K562 (cell line): ENCODE data around the gene KDM2B. TPM values are rescaled to one million over a fixed set of nuclear protein-coding genes. Genes with fewer than 3 reads are reported as not detected.

Source experiments
- CBX5 ChIP-seq: IDR thresholded peaks from 2 replicates; pipeline ENCODE4 v1.6.1; 2014; ENCODE audit warnings: low read depth, borderline replicate concordance
- HMBOX1 ChIP-seq: sonication (generic); IDR thresholded peaks from 2 replicates; pipeline ENCODE4 v1.6.1; 2016
- HNRNPH1 ChIP-seq: fragments of 200-400 bp; formaldehyde crosslinking; optimal IDR thresholded peaks from 2 replicates; pipeline ENCODE3; 2017; ENCODE audit warnings: low read depth, mild to moderate bottlenecking, low read length, moderate library complexity
- NCOA1 ChIP-seq: fragments of 450-650 bp; IDR thresholded peaks from 2 replicates; pipeline ENCODE4 v1.6.1; 2016; ENCODE audit warnings: low read depth
- NUFIP1 ChIP-seq: fragments of 450-650 bp; IDR thresholded peaks from 2 replicates; pipeline ENCODE4 v1.6.1; 2018; ENCODE audit not compliant: partially characterized antibody
- POLR3G ChIP-seq: IDR thresholded peaks from 2 replicates; pipeline ENCODE4 v1.6.1; 2011; ENCODE audit not compliant: insufficient read length, insufficient replicate concordance; ENCODE audit errors: extremely low read depth
- SIRT6 ChIP-seq: IDR thresholded peaks from one replicate; pipeline ENCODE4 v1.6.1; 2012; ENCODE audit warnings: low read depth, mild to moderate bottlenecking, control low read depth, inconsistent platforms, low read length, moderate library complexity
- SMAD3 ChIP-seq: fragments of 450-650 bp; formaldehyde crosslinking; conservative IDR thresholded peaks from 2 replicates; pipeline ENCODE4 v1.4.0; 2020; ENCODE audit warnings: mild to moderate bottlenecking
- SMC3 ChIP-seq: conservative IDR thresholded peaks from 2 replicates; pipeline ENCODE4 v1.6.1; 2011; ENCODE audit warnings: low read depth, low read length, improper control_type of control experiment; ENCODE audit not compliant: insufficient read depth
- TOE1 ChIP-seq, 2 experiments: fragments of 450-650 bp in 1 of 2; sonication (generic) in 1 of 2; formaldehyde crosslinking in 1 of 2; IDR thresholded peaks; 2 replicates each; pipeline versions ENCODE4 v1.7.1 to v1.8.0; 2016 to 2022; ENCODE audit warnings: borderline replicate concordance in 2 of 2, mild to moderate bottlenecking in 2 of 2, antibody characterized with exemption in 1 of 2, inconsistent platforms in 1 of 2, low read depth in 1 of 2, missing genetic modification reagents in 1 of 2, moderate library complexity in 1 of 2
- ZMIZ1 ChIP-seq, 2 experiments: fragments of 150-350 bp in 1 of 2; IDR thresholded peaks; 2 replicates each; pipeline ENCODE4 v1.6.1; 2012 to 2016; ENCODE audit warnings: low read depth in 2 of 2, low read length in 2 of 2, mild to moderate bottlenecking in 1 of 2, moderate library complexity in 1 of 2
- ZNF668 ChIP-seq: fragments of 250-450 bp; sonication (Bioruptor Pico); IDR thresholded peaks from 2 replicates; pipeline ENCODE4 v1.8.0; 2022; ENCODE audit warnings: mild to moderate bottlenecking, inconsistent platforms
- ZNF76 ChIP-seq: fragments of 250-450 bp; sonication (Bioruptor Pico); IDR thresholded peaks from 2 replicates; pipeline ENCODE4 v1.4.0; 2020; ENCODE audit warnings: mild to moderate bottlenecking, moderate library complexity, borderline replicate concordance
- polyA plus RNA-seq, 8 experiments: library from polyadenylated mRNA; depleted of rRNA in 4 of 8; stranded (reverse) in 5 of 8; unstranded in 3 of 8; fragments of >200 nt; fragmentation: Nextera tagmentation in 2 of 8; fragmentation: Illumina TruSeq in 1 of 8; extraction: Ambion mirVana in 2 of 8; extraction: Trizol in 1 of 8; gene quantifications; 2 replicates each; pipeline versions ENCODE4 v1.2.1 to v1.2.3, GENCODE V29; 2011 to 2014; ENCODE audit warnings: inconsistent platforms in 1 of 8, missing spikeins in 1 of 8
- total RNA-seq, 7 experiments: library from RNA; depleted of rRNA in 6 of 7; stranded (reverse); fragments of >200 nt in 6 of 7; fragmentation: Illumina TruSeq in 2 of 7; extraction: Trizol in 2 of 7; gene quantifications; 2 replicates each; pipeline versions ENCODE4 v1.2.1 to v1.2.3, GENCODE V29; 2011 to 2021; ENCODE audit warnings: low replicate concordance in 1 of 7
- TF ChIP-seq, protein P1 (sequence below), 2 experiments: fragments of 450-650 bp; formaldehyde crosslinking in 1 of 2; IDR thresholded peaks; 2 replicates each; pipeline versions ENCODE4 v1.4.0 to v1.6.1; 2014 to 2020; ENCODE audit warnings: mild to moderate bottlenecking in 2 of 2, borderline replicate concordance in 1 of 2, low read depth in 1 of 2

Gene KDM2B
- total and polyA plus RNA-seq, 9 of the 15 experiments (the other 6 are each of a cell fraction or from before 2014, with no cell fraction given) = 7.4 to 50.5 (median 22.5) TPM

GRCh38 chr12:121494093-121494787 lies 86.6 kb downstream of the KDM2B start (continued):
- no peak for TF ChIP-seq NCOA1
- peak; percentile 57 for TF ChIP-seq SMC3
- TF ChIP-seq HNRNPH1 = no peak
- TF ChIP-seq ZNF668 = no peak
- no peak for TF ChIP-seq ZMIZ1 (IDR thresholded peaks at IDR 0.05; ENCODE audit: low read depth in 2 of 2, low read length in 2 of 2)
- 0 out of 2 replicates have a peak, but pooled peaks have one; percentile 32 for TF ChIP-seq TOE1 (IDR thresholded peaks at IDR 0.05; ENCODE audit: borderline replicate concordance)
- no peak for TF ChIP-seq TOE1 (CRISPR knock-in tag; IDR thresholded peaks at IDR 0.05; ENCODE audit: borderline replicate concordance, low read depth)
- TF ChIP-seq SIRT6 = no peak
- TF ChIP-seq ZNF76 (CRISPR knock-in tag) = no peak
- TF ChIP-seq NUFIP1 = no peak
- no peak for TF ChIP-seq HMBOX1
- TF ChIP-seq SMAD3 (CRISPR knock-in tag) = no peak
- no peak for TF ChIP-seq CBX5
- TF ChIP-seq, protein P1, sequence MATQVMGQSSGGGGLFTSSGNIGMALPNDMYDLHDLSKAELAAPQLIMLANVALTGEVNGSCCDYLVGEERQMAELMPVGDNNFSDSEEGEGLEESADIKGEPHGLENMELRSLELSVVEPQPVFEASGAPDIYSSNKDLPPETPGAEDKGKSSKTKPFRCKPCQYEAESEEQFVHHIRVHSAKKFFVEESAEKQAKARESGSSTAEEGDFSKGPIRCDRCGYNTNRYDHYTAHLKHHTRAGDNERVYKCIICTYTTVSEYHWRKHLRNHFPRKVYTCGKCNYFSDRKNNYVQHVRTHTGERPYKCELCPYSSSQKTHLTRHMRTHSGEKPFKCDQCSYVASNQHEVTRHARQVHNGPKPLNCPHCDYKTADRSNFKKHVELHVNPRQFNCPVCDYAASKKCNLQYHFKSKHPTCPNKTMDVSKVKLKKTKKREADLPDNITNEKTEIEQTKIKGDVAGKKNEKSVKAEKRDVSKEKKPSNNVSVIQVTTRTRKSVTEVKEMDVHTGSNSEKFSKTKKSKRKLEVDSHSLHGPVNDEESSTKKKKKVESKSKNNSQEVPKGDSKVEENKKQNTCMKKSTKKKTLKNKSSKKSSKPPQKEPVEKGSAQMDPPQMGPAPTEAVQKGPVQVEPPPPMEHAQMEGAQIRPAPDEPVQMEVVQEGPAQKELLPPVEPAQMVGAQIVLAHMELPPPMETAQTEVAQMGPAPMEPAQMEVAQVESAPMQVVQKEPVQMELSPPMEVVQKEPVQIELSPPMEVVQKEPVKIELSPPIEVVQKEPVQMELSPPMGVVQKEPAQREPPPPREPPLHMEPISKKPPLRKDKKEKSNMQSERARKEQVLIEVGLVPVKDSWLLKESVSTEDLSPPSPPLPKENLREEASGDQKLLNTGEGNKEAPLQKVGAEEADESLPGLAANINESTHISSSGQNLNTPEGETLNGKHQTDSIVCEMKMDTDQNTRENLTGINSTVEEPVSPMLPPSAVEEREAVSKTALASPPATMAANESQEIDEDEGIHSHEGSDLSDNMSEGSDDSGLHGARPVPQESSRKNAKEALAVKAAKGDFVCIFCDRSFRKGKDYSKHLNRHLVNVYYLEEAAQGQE (IDR thresholded peaks at IDR 0.05; ENCODE audit: borderline replicate concordance) = peak; percentile 21; the same call in 1 of the 2 replicates
- TF ChIP-seq, protein P1 (CRISPR knock-in tag; IDR thresholded peaks at IDR 0.05; ENCODE audit: low read depth) = no peak
- TF ChIP-seq POLR3G = no peak
